Posterior vena cava (tissue), 2 donors: ENCODE data around the gene ZNF93. TPM values are rescaled to one million over a fixed set of nuclear protein-coding genes. Genes with fewer than 3 reads are reported as not detected.
"Not testable (repeated sequence)": the region's sequence is repeated elsewhere in the genome, so short reads cannot be mapped to it uniquely, and the experiment has no call there.

ENCODE experiments used
- DNase-seq: peaks from one replicate; pipeline ENCODE4 v3.0.0-alpha.2; 2020; ENCODE audit warnings: low spot score
- intact Hi-C, 2 donors: fragments of 100-400 bp; cut with DNase I; formaldehyde crosslinking; loops; one replicate each; pipeline versions ENCODE4 v1.14.1 to v1.14.2; 2022 to 2023
- total RNA-seq, 2 donors: library from RNA; stranded (reverse); fragmentation: NEBNext Ultra II Directional; extraction: Animal tissue kit (Norgen Biotek cat#: 25700); gene quantifications; one replicate each; pipeline ENCODE4 v1.2.1, GENCODE V29; 2021
- donor health status: DM: yes; HTN: yes; CAD: no.
- donor health status: DM: yes; HTN: yes; CAD: no.

Gene ZNF93
- total RNA-seq, 2 donors from 2014 or later, result 4.2 to 4.5 TPM

DNA sequence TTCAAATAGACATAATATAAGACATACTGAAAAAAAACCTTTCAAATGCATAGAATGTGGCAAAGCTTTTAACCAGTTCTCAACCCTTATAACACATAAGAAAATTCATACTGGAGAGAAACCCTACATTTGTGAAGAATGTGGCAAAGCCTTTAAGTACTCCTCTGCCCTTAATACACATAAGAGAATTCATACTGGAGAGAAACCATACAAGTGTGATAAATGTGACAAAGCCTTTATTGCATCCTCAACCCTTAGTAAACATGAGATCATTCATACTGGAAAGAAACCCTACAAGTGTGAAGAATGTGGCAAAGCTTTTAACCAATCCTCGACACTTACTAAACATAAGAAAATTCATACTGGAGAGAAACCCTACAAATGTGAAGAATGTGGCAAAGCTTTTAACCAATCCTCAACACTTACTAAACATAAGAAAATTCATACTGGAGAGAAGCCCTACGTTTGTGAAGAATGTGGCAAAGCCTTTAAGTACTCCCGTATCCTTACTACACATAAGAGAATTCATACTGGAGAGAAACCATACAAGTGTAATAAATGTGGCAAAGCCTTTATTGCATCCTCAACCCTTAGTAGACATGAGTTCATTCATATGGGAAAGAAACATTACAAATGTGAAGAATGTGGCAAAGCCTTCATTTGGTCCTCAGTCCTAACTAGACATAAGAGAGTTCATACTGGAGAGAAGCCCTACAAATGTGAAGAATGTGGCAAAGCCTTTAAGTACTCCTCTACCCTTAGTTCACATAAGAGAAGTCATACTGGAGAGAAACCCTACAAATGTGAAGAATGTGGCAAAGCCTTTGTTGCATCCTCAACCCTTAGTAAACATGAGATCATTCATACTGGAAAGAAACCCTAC is 32.9 kb downstream of the ZNF93 start:
- intact Hi-C loops, DNase-seq: not testable (repeated sequence)

DNA sequence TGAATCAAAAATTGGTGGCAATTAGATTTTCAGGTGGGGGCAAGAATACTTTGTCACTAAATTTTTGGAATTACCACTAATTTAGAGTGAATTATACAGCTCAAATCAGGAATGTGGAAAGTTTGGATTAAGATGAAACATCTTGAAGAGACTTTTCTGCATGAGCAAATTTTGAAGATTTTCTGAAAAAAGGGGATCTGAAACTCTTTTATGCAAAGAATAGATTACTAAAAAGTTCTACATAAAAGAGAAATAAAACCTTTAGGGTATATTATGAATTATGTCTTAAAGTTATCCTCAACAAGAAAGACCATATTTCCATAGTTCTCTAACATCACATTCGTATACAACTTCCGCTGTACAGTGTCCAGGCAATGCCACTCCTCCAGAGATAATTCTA is 36.7 kb downstream of the ZNF93 start:
- no peak for DNase-seq
- intact Hi-C loops, result no loop called here

DNA sequence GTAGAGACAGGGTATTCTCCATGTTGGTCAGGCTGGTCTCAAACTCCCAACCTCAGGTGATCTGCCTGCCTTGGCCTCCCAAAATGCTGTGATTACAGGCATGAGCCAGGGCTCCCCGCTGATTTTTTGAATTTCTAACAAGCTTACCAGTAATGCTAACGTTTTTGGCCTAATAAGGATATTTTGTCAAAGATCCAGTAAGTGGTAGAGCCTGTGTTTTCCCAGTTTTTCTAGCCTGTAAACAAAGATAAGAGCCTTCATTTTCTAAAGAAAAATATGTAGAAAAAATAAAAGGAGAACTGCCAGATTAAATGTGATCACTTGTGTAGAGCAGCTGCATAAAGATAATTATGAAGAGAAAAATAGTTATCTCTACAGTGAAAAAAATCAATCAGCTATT is 37.7 kb downstream of the ZNF93 start:
- intact Hi-C loops, result no loop called here
- no peak for DNase-seq

DNA sequence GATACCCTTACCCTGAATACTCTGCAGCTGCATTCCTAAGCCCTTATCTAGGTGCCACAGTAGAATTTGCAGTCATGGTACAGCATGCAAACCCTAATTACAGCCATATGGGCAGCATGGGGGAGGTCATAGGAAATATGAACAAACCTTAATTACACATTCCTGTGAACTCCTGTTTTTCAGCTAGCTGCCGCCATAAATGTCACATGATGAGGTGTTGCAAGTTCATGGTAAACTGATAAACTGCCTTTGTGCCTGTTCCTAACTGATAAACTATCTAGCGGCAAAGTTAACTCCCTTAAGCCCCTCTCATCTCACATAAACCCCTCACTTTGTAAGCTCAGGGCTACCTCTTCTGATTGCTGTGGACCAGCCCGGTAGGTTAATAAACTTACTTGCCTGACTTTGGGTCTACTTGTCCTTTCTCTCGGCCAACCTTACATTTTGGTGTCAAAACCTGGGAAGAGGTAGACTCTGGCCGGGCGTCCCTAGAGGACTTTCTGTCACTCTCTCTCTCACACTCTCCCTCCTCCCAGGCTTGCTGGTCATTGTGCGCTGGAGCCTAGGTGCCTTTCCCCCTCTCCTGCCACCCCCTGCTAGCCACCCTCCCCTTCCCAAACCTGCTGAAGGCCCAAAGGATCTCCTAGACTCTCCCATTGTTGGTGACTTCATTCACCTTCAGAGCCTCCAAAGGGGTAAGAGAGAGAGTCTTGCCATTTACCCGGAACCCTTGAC is 43.3 kb downstream of the ZNF93 start:
- no peak for DNase-seq
- intact Hi-C loops, result no loop called here

DNA sequence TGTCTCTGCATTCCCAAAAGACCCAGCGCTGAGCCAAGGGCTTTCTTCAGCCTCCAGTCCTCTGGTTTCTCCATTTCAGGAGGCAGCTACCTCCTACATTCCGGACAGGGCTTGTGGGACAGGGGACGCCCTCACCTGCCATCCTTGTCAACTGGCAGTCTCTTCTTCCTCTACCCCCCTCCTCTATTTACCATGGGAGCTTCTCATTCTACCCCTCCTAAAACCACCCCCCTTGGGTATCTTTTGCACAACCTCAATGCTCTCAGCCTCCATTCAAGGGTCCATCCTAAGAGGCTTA is 43.8 kb downstream of the ZNF93 start:
- no peak for DNase-seq

DNA sequence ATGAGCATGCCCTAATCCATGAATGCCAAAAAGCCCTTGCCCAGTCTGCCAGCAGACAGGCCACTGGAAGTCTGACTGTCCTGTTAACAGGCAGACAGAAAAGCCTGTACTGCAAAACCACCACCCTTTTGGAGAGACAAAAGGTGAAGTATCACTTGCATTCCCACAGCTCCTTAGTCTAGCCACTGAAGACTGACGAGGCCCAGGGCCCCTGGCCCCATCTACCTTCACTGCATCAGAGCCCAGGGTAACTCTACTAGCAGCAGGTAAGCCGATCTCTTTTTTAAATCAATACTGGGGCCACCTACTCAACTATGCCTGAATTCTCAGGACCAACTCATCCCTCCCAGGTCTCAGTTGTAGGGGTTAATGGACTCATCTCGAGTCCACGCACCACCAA is 45.5 kb downstream of the ZNF93 start:
- no peak for DNase-seq
- intact Hi-C loops, result no loop called here

More for the DNA sequence above, 43.8 kb downstream of the ZNF93 start:
- intact Hi-C loops, result no loop called here

DNA sequence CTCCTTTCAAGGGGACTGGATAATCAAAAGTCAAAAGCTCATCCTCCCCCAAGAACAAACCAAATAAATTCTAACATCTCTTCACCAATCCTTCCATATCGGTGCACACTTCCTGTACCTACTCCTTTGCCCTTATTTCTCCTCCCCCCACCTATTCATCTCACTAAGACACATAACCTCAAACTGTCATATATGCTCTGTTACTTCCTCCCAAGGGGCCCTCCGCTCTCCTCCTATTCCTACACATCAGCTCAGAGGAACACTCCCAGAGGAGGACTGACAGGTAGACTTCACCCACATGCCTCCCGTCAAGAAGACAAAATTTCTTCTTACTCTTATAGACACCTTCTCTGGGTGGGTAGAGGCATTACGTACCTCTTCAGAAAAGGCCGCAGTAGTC is 48.1 kb downstream of the ZNF93 start:
- intact Hi-C loops, result no loop called here
- no peak for DNase-seq

DNA sequence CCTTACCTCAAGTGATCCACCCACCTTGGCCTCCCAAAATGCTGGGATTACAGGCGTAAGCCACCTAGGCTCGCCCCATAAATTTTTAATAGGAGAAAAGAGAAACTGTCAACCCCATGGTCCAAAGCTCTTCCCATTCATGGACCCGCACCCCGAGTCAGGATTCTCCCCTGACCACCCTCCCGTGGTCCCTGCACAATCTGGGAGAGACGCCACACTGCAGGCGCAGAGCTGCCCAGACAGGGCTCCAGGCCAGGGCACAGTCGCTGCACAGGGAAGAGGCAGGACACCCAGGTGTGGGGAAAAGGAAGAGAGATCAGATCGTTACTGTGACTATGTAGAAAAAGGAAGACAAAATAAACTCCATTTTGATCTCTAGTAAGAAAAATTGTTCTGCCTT is 54.5 kb downstream of the ZNF93 start:
- DNase-seq, result no peak

DNA sequence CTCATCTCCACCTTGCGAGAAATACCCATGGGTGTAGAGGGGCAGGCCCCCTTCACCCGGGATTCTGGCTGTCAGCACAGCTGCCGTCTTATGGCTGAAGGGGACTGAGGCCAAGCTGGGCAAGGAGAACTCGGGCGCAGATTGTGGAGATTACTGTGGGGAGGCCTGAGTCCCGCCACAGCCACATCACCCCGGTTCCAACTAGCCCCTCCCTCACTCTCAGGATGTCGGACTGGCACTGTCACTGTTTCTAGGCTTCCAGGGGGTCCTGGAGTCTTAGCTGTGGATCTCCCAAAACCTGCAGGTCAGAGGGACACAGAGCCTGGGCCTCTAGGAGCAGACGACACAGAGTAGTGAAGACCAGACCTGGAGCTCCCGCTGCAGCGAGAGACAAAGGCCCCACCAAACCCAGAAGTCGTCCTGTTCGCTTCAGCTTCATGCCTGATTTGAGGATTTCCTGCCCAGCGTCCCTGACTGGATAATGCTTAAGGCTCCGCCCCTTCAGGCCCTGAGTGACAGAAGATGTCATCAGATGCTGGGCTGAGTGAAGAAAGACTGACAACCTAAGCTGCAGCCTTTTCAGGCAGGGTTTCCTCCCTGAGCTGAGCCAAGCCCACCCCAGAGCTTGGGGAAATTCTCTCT is 55.8 kb downstream of the ZNF93 start:
- no peak for DNase-seq
- intact Hi-C loops, result no loop called here

More for the DNA sequence above, 54.5 kb downstream of the ZNF93 start:
- intact Hi-C loops, result no loop called here

DNA sequence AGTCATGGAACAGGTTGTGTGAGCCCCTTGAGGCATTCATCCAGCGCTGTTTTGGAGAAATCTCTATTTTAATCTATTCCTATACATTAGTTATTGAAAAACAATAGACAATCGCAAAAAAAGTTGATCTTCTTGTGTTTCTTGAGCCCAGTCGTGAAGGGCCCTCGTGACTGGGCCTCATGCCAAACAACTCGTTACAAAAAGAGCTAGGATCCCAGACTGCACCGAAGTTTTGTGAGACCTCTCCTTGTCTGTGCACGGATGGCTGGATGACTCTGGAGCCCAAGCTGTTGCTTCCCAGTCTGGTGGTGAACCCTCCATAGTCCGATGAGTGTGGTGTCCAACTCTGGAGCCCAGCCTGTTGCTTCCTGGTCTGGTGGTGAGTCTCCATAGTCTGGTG is 57.0 kb downstream of the ZNF93 start:
- intact Hi-C loops, result loop anchor here in 1 of 2 donors (2.0 kb wide), 1 partner anchor 425 kb away; no protein-coding TSS in a partner anchor

DNA sequence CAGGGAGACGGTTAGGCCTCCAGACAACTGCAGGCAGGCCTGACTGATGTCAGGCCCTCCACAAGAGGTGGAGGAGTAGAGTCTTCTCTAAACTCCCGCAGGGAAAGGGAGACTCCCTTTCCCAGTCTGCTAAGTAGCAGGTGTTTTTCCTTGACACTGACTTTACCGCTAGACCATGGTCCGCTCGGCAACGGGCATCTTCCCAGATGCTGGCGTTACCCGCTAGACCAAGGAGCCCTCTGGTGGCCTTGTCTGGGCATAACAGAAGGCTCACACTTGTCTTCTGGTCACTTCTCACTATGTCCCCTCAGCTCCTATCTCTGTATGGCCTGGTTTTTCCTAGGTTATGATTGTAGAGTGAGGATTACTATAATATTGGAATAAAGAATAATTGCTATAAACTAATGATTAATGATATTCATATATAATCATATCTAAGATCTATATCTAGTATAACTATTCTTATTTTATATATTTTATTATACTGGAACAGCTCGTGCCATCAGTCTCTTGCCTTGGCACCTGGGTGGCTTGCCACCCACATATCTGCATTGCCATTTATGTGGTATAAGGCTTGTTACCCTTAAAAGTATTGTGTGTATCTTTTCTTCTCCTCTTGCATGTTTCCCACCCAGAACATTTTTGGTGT is 58.5 kb downstream of the ZNF93 start:
- intact Hi-C loops, result loop anchor here in 1 of 2 donors (2.0 kb wide), 1 partner anchor 426 kb away; no protein-coding TSS in a partner anchor
- peak; percentile 90 for DNase-seq

More for the DNA sequence above, 57.0 kb downstream of the ZNF93 start:
- DNase-seq, result not testable (repeated sequence)

DNA sequence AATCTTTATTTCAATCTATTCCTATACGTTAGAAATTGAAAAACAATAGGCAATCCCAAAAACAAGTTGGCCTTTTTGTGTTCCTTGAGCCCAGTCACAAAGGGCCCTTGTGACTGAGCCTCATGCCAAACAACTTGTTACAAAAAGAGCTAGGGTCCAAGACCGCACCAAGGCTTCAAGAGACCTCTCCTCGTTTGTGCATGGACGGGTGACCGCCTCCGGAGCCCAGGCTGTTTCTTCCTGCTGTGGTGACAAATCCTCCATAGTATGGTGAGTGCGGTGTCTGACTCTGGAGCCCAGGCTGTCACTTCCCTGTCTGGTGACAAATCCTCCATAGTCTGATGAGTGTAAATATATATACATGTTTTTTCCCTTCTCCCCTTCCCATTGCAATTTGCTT is 63.7 kb downstream of the ZNF93 start:
- DNase-seq, result no peak
- intact Hi-C loops, result loop anchor here in 1 of 2 donors (10.0 kb wide), 1 partner anchor 420 kb away; no protein-coding TSS in a partner anchor

DNA sequence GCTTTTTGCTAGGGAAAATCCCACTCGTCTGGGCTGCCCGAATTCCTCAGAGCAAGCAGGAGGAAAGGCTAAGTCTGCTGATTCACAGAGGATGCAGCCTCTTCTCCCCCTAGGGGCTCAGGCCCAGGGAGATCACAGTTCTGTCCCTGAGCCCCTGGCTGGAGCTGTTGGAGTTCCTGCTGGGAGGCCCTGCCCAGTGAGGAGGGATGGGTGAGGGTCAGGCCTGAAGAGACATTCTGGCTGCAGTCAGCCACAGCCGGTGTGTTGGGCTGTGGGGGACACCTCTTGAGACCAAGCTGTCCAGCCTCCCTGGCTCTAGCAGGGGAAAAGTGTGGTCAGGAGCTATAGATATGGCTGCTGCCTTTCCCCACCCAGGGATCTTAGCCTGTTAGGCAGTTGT is 65.4 kb downstream of the ZNF93 start:
- not testable (repeated sequence) for DNase-seq
- intact Hi-C loops, result loop anchor here in 1 of 2 donors (10.0 kb wide), 1 partner anchor 421 kb away; no protein-coding TSS in a partner anchor

DNA sequence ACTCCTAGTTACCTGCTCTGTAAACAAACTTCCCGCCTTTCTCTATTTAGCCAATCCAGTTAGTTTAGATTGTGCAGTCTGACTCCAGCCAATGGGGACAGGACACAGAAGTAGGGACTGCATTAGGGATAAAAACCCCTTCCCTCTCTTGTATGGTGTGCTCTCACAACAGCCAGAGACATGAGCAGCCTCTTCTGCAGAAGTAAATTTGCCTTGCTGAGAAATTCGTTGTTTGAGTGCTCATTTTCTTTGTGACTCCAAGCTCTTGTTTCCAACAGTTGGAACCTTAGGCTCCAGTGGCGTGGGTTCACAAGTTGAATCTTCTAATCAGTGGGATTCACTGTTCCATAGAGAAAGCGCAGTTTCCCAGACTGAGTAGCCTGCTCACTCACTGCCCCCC is 66.1 kb downstream of the ZNF93 start:
- intact Hi-C loops, result loop anchor here in 1 of 2 donors (10.0 kb wide), 1 partner anchor 422 kb away; no protein-coding TSS in a partner anchor
- DNase-seq, result no peak

Other genes with a start within 250 kb of the ZNF93 start
- 10 to 100 TPM; 33.1 to 33.3 TPM for gene ATP13A1, start 237.3 kb upstream of the ZNF93 start, total RNA-seq
- gene ZNF101, start 232.1 kb upstream of the ZNF93 start, total RNA-seq, result 1 to 10 TPM; 6.3 to 8.2 TPM
- 1 to 10 TPM; 5.0 to 6.4 TPM for gene ZNF14, start 167.8 kb upstream of the ZNF93 start, total RNA-seq
- gene ZNF506, start 79.2 kb upstream of the ZNF93 start, total RNA-seq, result 10 to 100 TPM; 19.6 to 23.0 TPM
- gene ZNF253, start 35.1 kb upstream of the ZNF93 start, total RNA-seq, result 1 to 10 TPM; 5.6 to 6.9 TPM
- 1 to 10 TPM; 5.5 to 7.1 TPM for gene ZNF682, start 138.6 kb downstream of the ZNF93 start, total RNA-seq
- 1 to 10 TPM; 2.5 TPM for gene ZNF90, start 177.1 kb downstream of the ZNF93 start, total RNA-seq